Measurements from ENCODE around the gene DGKE.

Gene DGKE

GRCh38 chr17:56842577-56842976 is 8.6 kb downstream of the DGKE start:
- H3K36me3 ChIP-seq (replicated peaks; ENCODE audit: insufficient read depth, low read length), result peaks cover 15% of the 10 kb centered on the region; the same call in 1 of the 2 replicates
- DNase-seq, result no peak
- H3K4me1 ChIP-seq (ENCODE audit: low read length), result peaks cover 10% of the 10 kb centered on the region; the same call in 1 of the 2 replicates
- TF ChIP-seq CTCF (IDR thresholded peaks at IDR 0.05; ENCODE audit: low read length) (no peak), EZH2 (optimal IDR thresholded peaks at IDR 0.05; ENCODE audit: low read depth, low read length) (no peak), EZH2phosphoT487 (IDR thresholded peaks at IDR 0.05; ENCODE audit: low read length) (no peak)
- H3K27ac ChIP-seq (ENCODE audit: low read length), result no peak overlapping the region
- no peak overlapping the region for H3K9ac ChIP-seq (ENCODE audit: low read length)
- H3K4me3 ChIP-seq (ENCODE audit: low read length), result no peak overlapping the region
- H4K20me1 ChIP-seq (ENCODE audit: insufficient read depth, low read length), result no peaks in the 10 kb centered on the region
- no peaks in the 10 kb centered on the region for H3K9me3 ChIP-seq (replicated peaks; ENCODE audit: insufficient read depth, low read length)
- no peak overlapping the region for H2AFZ ChIP-seq (ENCODE audit: low read length)
- H3F3A ChIP-seq (ENCODE audit: insufficient read depth, low read length), result no peaks in the 10 kb centered on the region
- peaks cover 82% of the 10 kb centered on the region for H3K79me2 ChIP-seq (ENCODE audit: low read length)
- H3K27me3 ChIP-seq (replicated peaks; ENCODE audit: insufficient read depth, low read length), result no peaks in the 10 kb centered on the region
- no peak overlapping the region for H3K4me2 ChIP-seq (ENCODE audit: low read depth, low read length)
- H3K9me2 ChIP-seq (replicated peaks; ENCODE audit: insufficient read depth, low read length), result no peaks in the 10 kb centered on the region

GRCh38 chr17:56845934-56846333 is 12.0 kb downstream of the DGKE start:
- Histone ChIP-seq H3K36me3 (replicated peaks; ENCODE audit: insufficient read depth, low read length) (peaks cover 12% of the 10 kb centered on the region; the same call in 1 of the 2 replicates), H3F3A (ENCODE audit: insufficient read depth, low read length) (peaks cover 25% of the 10 kb centered on the region), H3K27me3 (replicated peaks; ENCODE audit: insufficient read depth, low read length) (no peaks in the 10 kb centered on the region), H3K9me3 (replicated peaks; ENCODE audit: insufficient read depth, low read length) (no peaks in the 10 kb centered on the region), H3K4me2 (ENCODE audit: low read depth, low read length) (no peak overlapping the region), H3K9ac (ENCODE audit: low read length) (no peak overlapping the region), H3K27ac (ENCODE audit: low read length) (no peak overlapping the region), H2AFZ (ENCODE audit: low read length) (no peak overlapping the region), H3K4me3 (ENCODE audit: low read length) (no peak overlapping the region), H4K20me1 (ENCODE audit: insufficient read depth, low read length) (no peaks in the 10 kb centered on the region), H3K9me2 (replicated peaks; ENCODE audit: insufficient read depth, low read length) (no peaks in the 10 kb centered on the region), H3K79me2 (ENCODE audit: low read length) (peaks cover 48% of the 10 kb centered on the region), H3K4me1 (ENCODE audit: low read length) (peaks cover 28% of the 10 kb centered on the region)
- TF ChIP-seq EZH2 (optimal IDR thresholded peaks at IDR 0.05; ENCODE audit: low read depth, low read length) (no peak), EZH2phosphoT487 (IDR thresholded peaks at IDR 0.05; ENCODE audit: low read length) (no peak), CTCF (IDR thresholded peaks at IDR 0.05; ENCODE audit: low read length) (no peak)
- no peak for DNase-seq

GRCh38 chr17:56847106-56847505 is 13.2 kb downstream of the DGKE start:
- TF ChIP-seq EZH2 (optimal IDR thresholded peaks at IDR 0.05; ENCODE audit: low read depth, low read length) (no peak), CTCF (IDR thresholded peaks at IDR 0.05; ENCODE audit: low read length) (no peak), EZH2phosphoT487 (IDR thresholded peaks at IDR 0.05; ENCODE audit: low read length) (no peak)

More at GRCh38 chr17:56847106-56847505, 13.2 kb downstream of the DGKE start:
- Histone ChIP-seq H3K4me3 (ENCODE audit: low read length) (no peak overlapping the region), H3K9me2 (replicated peaks; ENCODE audit: insufficient read depth, low read length) (no peaks in the 10 kb centered on the region), H3F3A (ENCODE audit: insufficient read depth, low read length) (peaks cover 33% of the 10 kb centered on the region), H3K4me2 (ENCODE audit: low read depth, low read length) (no peak overlapping the region), H2AFZ (ENCODE audit: low read length) (no peak overlapping the region), H3K27me3 (replicated peaks; ENCODE audit: insufficient read depth, low read length) (no peaks in the 10 kb centered on the region), H4K20me1 (ENCODE audit: insufficient read depth, low read length) (no peaks in the 10 kb centered on the region), H3K4me1 (ENCODE audit: low read length) (peaks cover 35% of the 10 kb centered on the region), H3K9me3 (replicated peaks; ENCODE audit: insufficient read depth, low read length) (no peaks in the 10 kb centered on the region), H3K9ac (ENCODE audit: low read length) (no peak overlapping the region), H3K36me3 (replicated peaks; ENCODE audit: insufficient read depth, low read length) (peaks cover 12% of the 10 kb centered on the region; the same call in 1 of the 2 replicates), H3K79me2 (ENCODE audit: low read length) (peaks cover 39% of the 10 kb centered on the region), H3K27ac (ENCODE audit: low read length) (no peak overlapping the region)
- no peak for DNase-seq

Data from MM.1S (cell line).